ENCODE data around the gene NIFK.
"Not testable (repeated sequence)": the region's sequence is repeated elsewhere in the genome, so short reads cannot be mapped to it uniquely, and the experiment has no call there.

The NIFK gene

GRCh38 chr2:121716126-121716525 is 20.5 kb downstream of the NIFK start:
- Histone ChIP-seq H3K4me2 (ENCODE audit: low read length) (no peak overlapping the region), H3K9me3 (ENCODE audit: control insufficient read depth, low read length) (no peaks in the 10 kb centered on the region), H3K4me3 (ENCODE audit: low read depth, low read length) (no peak overlapping the region), H3K9ac (no peak overlapping the region), H3K27me3 (ENCODE audit: control insufficient read depth, insufficient read depth, low read length) (no peaks in the 10 kb centered on the region), H3K36me3 (ENCODE audit: control insufficient read depth, insufficient read depth, low read length) (no peaks in the 10 kb centered on the region), H3K4me1 (no peaks in the 10 kb centered on the region), H2AFZ (no peak overlapping the region), H3K79me2 (no peaks in the 10 kb centered on the region), H3K27ac (no peak overlapping the region)
- TF ChIP-seq CTCF (IDR thresholded peaks at IDR 0.05), result no peak

GRCh38 chr2:121711481-121711880 is 25.2 kb downstream of the NIFK start:
- H3K4me3 ChIP-seq (ENCODE audit: low read depth, low read length); H3K36me3 ChIP-seq (ENCODE audit: control insufficient read depth, insufficient read depth, low read length); H3K4me2 ChIP-seq (ENCODE audit: low read length); H3K27me3 ChIP-seq (ENCODE audit: control insufficient read depth, insufficient read depth, low read length); H3K4me1 ChIP-seq; H3K27ac ChIP-seq; H3K9me3 ChIP-seq (ENCODE audit: control insufficient read depth, low read length); H2AFZ ChIP-seq; H3K9ac ChIP-seq; H3K79me2 ChIP-seq: not testable (repeated sequence)

GRCh38 chr2:121710470-121711170 is 26.1 kb downstream of the NIFK start:
- no peak overlapping the region for H3K4me2 ChIP-seq (ENCODE audit: low read length)
- H3K79me2 ChIP-seq, result no peaks in the 10 kb centered on the region
- H2AFZ ChIP-seq, result no peak overlapping the region
- no peak for TF ChIP-seq CTCF (IDR thresholded peaks at IDR 0.05)
- no peak overlapping the region for H3K4me3 ChIP-seq (ENCODE audit: low read depth, low read length)
- no peaks in the 10 kb centered on the region for H3K27me3 ChIP-seq (ENCODE audit: control insufficient read depth, insufficient read depth, low read length)
- no peaks in the 10 kb centered on the region for H3K9me3 ChIP-seq (ENCODE audit: control insufficient read depth, low read length)
- no peak overlapping the region for H3K9ac ChIP-seq
- no peak overlapping the region for H3K27ac ChIP-seq
- H3K4me1 ChIP-seq, result no peaks in the 10 kb centered on the region
- no peaks in the 10 kb centered on the region for H3K36me3 ChIP-seq (ENCODE audit: control insufficient read depth, insufficient read depth, low read length)

DNA sequence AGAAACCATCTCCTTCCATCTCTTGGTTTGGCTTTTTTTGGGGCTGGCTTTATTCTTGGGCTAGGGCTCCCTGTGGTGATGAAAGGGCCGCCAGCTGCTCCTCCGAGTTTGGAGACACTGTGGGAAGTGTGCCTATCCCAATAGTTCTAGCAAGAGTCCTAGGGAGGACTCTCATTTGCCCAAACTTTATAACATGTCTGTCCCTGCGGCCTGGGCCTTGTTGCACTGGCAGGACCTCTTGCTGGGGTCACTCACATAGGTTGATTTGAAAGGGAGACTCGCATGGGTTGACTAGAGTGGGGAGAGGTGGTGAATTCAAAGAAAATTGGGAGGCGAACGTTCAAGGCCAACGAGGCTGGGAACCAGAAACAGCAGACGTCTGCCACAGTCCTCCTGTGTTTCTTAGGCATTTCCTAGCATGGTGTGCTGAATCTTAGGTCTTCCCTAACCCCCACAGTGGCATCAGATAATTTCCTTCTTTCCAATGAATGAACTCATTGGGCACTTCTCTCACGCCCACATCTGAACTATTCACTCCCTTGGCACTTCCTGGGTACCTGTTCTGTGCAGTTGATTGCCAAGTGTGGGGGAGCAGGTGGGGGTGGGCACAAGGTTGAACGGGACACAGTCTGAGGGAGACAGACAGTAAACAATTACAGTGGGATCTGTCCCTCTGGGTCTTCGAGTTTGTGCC is 26.8 kb downstream of the NIFK start:
- H3K27me3 ChIP-seq (ENCODE audit: control insufficient read depth, insufficient read depth, low read length), result no peaks in the 10 kb centered on the region
- TF ChIP-seq CTCF (IDR thresholded peaks at IDR 0.05), result no peak
- no peak overlapping the region for H3K9ac ChIP-seq
- H3K4me2 ChIP-seq (ENCODE audit: low read length), result no peak overlapping the region
- H3K9me3 ChIP-seq (ENCODE audit: control insufficient read depth, low read length), result no peaks in the 10 kb centered on the region
- H3K27ac ChIP-seq, result no peak overlapping the region
- no peak overlapping the region for H3K4me3 ChIP-seq (ENCODE audit: low read depth, low read length)
- no peaks in the 10 kb centered on the region for H3K4me1 ChIP-seq
- H3K79me2 ChIP-seq, result no peaks in the 10 kb centered on the region
- H2AFZ ChIP-seq, result no peak overlapping the region
- no peaks in the 10 kb centered on the region for H3K36me3 ChIP-seq (ENCODE audit: control insufficient read depth, insufficient read depth, low read length)

DNA sequence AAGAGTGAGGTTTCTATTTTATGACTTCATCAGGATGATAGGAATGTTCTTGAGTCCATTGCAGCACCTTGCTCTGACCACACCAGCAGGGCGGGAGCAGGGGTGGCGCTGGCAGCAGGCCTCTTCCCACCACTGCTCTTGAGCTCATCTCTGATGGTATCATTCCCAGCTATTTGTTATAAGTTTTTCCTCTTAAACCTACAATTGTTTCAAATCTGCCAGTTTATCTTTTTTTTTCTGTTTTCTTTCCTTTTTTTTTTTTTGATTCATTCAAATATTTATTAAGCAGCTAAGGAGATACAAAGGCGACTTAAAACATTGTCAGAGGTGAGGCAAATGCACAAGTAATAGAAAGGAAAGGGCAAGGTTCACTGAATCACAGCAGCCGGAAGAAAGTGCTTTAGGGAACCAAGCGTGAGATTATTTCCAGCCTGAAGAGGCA is 28.7 kb downstream of the NIFK start:
- Histone ChIP-seq H3K79me2 (no peaks in the 10 kb centered on the region), H3K4me2 (ENCODE audit: low read length) (no peak overlapping the region), H3K9me3 (ENCODE audit: control insufficient read depth, low read length) (no peaks in the 10 kb centered on the region), H2AFZ (no peak overlapping the region), H3K4me3 (ENCODE audit: low read depth, low read length) (no peak overlapping the region), H3K9ac (no peak overlapping the region), H3K27ac (no peak overlapping the region), H3K4me1 (no peaks in the 10 kb centered on the region), H3K36me3 (ENCODE audit: control insufficient read depth, insufficient read depth, low read length) (no peaks in the 10 kb centered on the region), H3K27me3 (ENCODE audit: control insufficient read depth, insufficient read depth, low read length) (no peaks in the 10 kb centered on the region)
- TF ChIP-seq CTCF (IDR thresholded peaks at IDR 0.05), result no peak
